Keratinocyte (primary cell): Measurements from ENCODE around the gene AFAP1L2. TPM values are rescaled to one million over a fixed set of nuclear protein-coding genes. Genes with fewer than 3 reads are reported as not detected.

Experiments used
- DNase-seq: peaks from one replicate; pipeline ENCODE4 v3.0.0-alpha.2; 2011; ENCODE audit warnings: low read depth, missing footprints, low spot score
- FAIRE-seq: peaks from 2 replicates; lab custom pipeline; 2011; peaks lifted over from hg19 to GRCh38; lab: Jason Lieb, UNC
- H2AFZ ChIP-seq: 2 replicates; pipeline ENCODE4 v1.6.0; 2012; ENCODE audit warnings: low read length, control low read depth, inconsistent platforms; ENCODE audit not compliant: control insufficient read depth
- H3K27ac ChIP-seq: 2 replicates; pipeline ENCODE4 v1.5.1; 2011; ENCODE audit warnings: low read length; ENCODE audit not compliant: control insufficient read depth, insufficient read depth
- H3K27me3 ChIP-seq: 3 replicates; pipeline ENCODE4 v1.6.0; 2011; ENCODE audit warnings: low read length; ENCODE audit not compliant: control insufficient read depth, insufficient read depth; ENCODE audit errors: extremely low read depth
- H3K36me3 ChIP-seq, 2 experiments: 2 replicates in 1 of 2; 3 replicates in 1 of 2; pipeline ENCODE4 v1.5.1; 2011; ENCODE audit warnings: low read length in 2 of 2, mild to moderate bottlenecking in 1 of 2; ENCODE audit not compliant: control insufficient read depth in 2 of 2, insufficient read depth in 2 of 2; ENCODE audit errors: extremely low read depth in 1 of 2
- H3K4me1 ChIP-seq: 3 replicates; pipeline ENCODE4 v1.5.1; 2011; ENCODE audit warnings: low read length; ENCODE audit not compliant: control insufficient read depth, insufficient read depth; ENCODE audit errors: extremely low read depth
- H3K4me2 ChIP-seq: 3 replicates; pipeline ENCODE4 v1.6.0; 2011; ENCODE audit warnings: low read depth, low read length; ENCODE audit not compliant: control insufficient read depth, insufficient read depth; ENCODE audit errors: extremely low read depth
- H3K4me3 ChIP-seq, 3 experiments: fragments of 200-600 bp in 1 of 3; sonication (generic) in 1 of 3; 2 replicates in 2 of 3; 3 replicates in 1 of 3; pipeline ENCODE4 v1.5.1; 2011 to 2016; ENCODE audit warnings: low read length in 3 of 3, mild to moderate bottlenecking in 3 of 3, control low read depth in 2 of 3, inconsistent platforms in 1 of 3, low read depth in 1 of 3, mixed read lengths in 1 of 3, mixed run types in 1 of 3, moderate library complexity in 1 of 3; ENCODE audit not compliant: control insufficient read depth in 2 of 3, insufficient read depth in 2 of 3; ENCODE audit errors: extremely low read depth in 1 of 3
- H3K79me2 ChIP-seq: 2 replicates; pipeline ENCODE4 v1.6.0; 2012; ENCODE audit warnings: low read length; ENCODE audit not compliant: control insufficient read depth, insufficient read depth
- H3K9ac ChIP-seq: 3 replicates; pipeline ENCODE4 v1.6.0; 2011; ENCODE audit warnings: low read length; ENCODE audit not compliant: control insufficient read depth, insufficient read depth; ENCODE audit errors: extremely low read depth
- H3K9me1 ChIP-seq: 3 replicates; pipeline ENCODE4 v1.6.0; 2011; ENCODE audit warnings: low read length; ENCODE audit not compliant: control insufficient read depth, insufficient read depth; ENCODE audit errors: extremely low read depth
- H3K9me3 ChIP-seq: 2 replicates; pipeline ENCODE4 v1.5.1; 2012; ENCODE audit warnings: low read depth, low read length; ENCODE audit not compliant: control insufficient read depth
- H4K20me1 ChIP-seq: 3 replicates; pipeline ENCODE4 v1.6.0; 2011; ENCODE audit warnings: low read length; ENCODE audit not compliant: control insufficient read depth, insufficient read depth; ENCODE audit errors: extremely low read depth
- CTCF ChIP-seq, 3 experiments: IDR thresholded peaks in 1 of 3; conservative IDR thresholded peaks in 1 of 3; optimal IDR thresholded peaks in 1 of 3; 2 replicates in 2 of 3; 3 replicates in 1 of 3; pipeline versions ENCODE3 to v1.5.1; 2011; ENCODE audit warnings: low read length in 3 of 3, mild to moderate bottlenecking in 3 of 3, moderate library complexity in 2 of 3, control low read depth in 1 of 3, inconsistent platforms in 1 of 3; ENCODE audit not compliant: insufficient read depth in 2 of 3; ENCODE audit errors: extremely low read depth in 1 of 3
- EZH2 ChIP-seq: IDR thresholded peaks from one replicate; pipeline ENCODE4 v1.6.1; 2012; ENCODE audit warnings: inconsistent platforms, mild to moderate bottlenecking, low read length, moderate library complexity
- dilution Hi-C: fragments of 300-500 bp; cut with MboI; formaldehyde crosslinking; loops from one replicate; pipeline ENCODE4 v1.7.0; 2020; ENCODE audit warnings: low sequenced_read_pairs; ENCODE audit not compliant: extremely low pct_ligation_motif_present
- polyA plus RNA-seq, 5 experiments: library from polyadenylated mRNA; depleted of rRNA in 3 of 5; stranded (reverse) in 3 of 5; stranded (forward) in 1 of 5; unstranded in 1 of 5; fragments of >200 nt; gene quantifications; 1 replicate in 1 of 5; 2 replicates in 3 of 5; 3 replicates in 1 of 5; pipeline versions ENCODE4 v1.2.1 to v1.2.3, GENCODE V29; 2011 to 2012; ENCODE audit warnings: missing spikeins in 2 of 5, low read depth in 1 of 5, low replicate concordance in 1 of 5

Gene AFAP1L2
- polyA plus RNA-seq, 1 donor (not counting 4 experiments of a cell fraction or from before 2014, with no cell fraction given) = 40.4 TPM

GRCh38 chr10:114327537-114328440, 76.5 kb downstream of the AFAP1L2 start:
- Histone ChIP-seq H3K9me1 (peaks cover 4% of the 10 kb centered on the region), H3K9ac (no peak overlapping the region), H3K27me3 (no peaks in the 10 kb centered on the region), H3K4me2 (no peak overlapping the region), H3K4me1 (peaks cover 12% of the 10 kb centered on the region), H2AFZ (no peak overlapping the region), H3K36me3 (peaks cover 19 to 41% of the 10 kb centered on the region in 2 experiments), H3K9me3 (no peaks in the 10 kb centered on the region), H3K27ac (no peak overlapping the region), H4K20me1 (no peaks in the 10 kb centered on the region), H3K4me3 (no peak overlapping the region), H3K79me2 (no peaks in the 10 kb centered on the region)
- DNase-seq = no peak
- FAIRE-seq = no peak
- no peak for TF ChIP-seq EZH2
- no peak for TF ChIP-seq CTCF (optimal IDR thresholded peaks at IDR 0.05 in 1 of 3, IDR thresholded peaks at IDR 0.05 in 1 of 3, conservative IDR thresholded peaks at IDR 0.05 in 1 of 3; ENCODE audit: extremely low read depth in 1 of 3, insufficient read depth in 2 of 3, low read length in 3 of 3)
- dilution Hi-C loops = no loop called here

- H3K4me1 ChIP-seq = peaks cover 12% of the 10 kb centered on the region
- H3K79me2 ChIP-seq = no peaks in the 10 kb centered on the region
- FAIRE-seq (no peak), DNase-seq (no peak)
- H3K27ac ChIP-seq = no peak overlapping the region
- H4K20me1 ChIP-seq = no peaks in the 10 kb centered on the region
- no peaks in the 10 kb centered on the region for H3K27me3 ChIP-seq
- H3K9me3 ChIP-seq = no peaks in the 10 kb centered on the region
- peaks cover 21 to 43% of the 10 kb centered on the region in 2 experiments for H3K36me3 ChIP-seq
- no peak overlapping the region for H2AFZ ChIP-seq
- no peak overlapping the region for H3K4me2 ChIP-seq
- no peaks in the 10 kb centered on the region for H3K9me1 ChIP-seq
- H3K9ac ChIP-seq = no peak overlapping the region
- no peak overlapping the region for H3K4me3 ChIP-seq
- TF ChIP-seq CTCF (optimal IDR thresholded peaks at IDR 0.05 in 1 of 3, IDR thresholded peaks at IDR 0.05 in 1 of 3, conservative IDR thresholded peaks at IDR 0.05 in 1 of 3; ENCODE audit: extremely low read depth in 1 of 3, insufficient read depth in 2 of 3, low read length in 3 of 3) (no peak), EZH2 (no peak)
- dilution Hi-C loops = no loop called here
Observed at GRCh38 chr10:114326795-114327194, 77.5 kb downstream of the AFAP1L2 start.
